Jurkat, Clone E6-1 (cell line): ENCODE data around the gene CORO7.
"Not testable (repeated sequence)": the region's sequence is repeated elsewhere in the genome, so short reads cannot be mapped to it uniquely, and the experiment has no call there.

Experiments used
- DNase-seq: peaks from one replicate; pipeline ENCODE4 v3.0.0-alpha.2; 2011; ENCODE audit warnings: low read depth, low spot score
- H3K4me3 ChIP-seq: 2 replicates; pipeline ENCODE4 v1.5.1; 2011; ENCODE audit warnings: mild to moderate bottlenecking, low read length, control low read depth, moderate library complexity

The CORO7 gene

GRCh38 chr16:4345836-4346781 lies 70.3 kb downstream of the CORO7 start:
- no peak overlapping the region for H3K4me3 ChIP-seq
- no peak for DNase-seq

- DNase-seq, result no peak
These were observed 71.2 kb downstream of the CORO7 start for GRCh38 chr16:4344983-4345835.

GRCh38 chr16:4344300-4344982 lies 72.0 kb downstream of the CORO7 start:
- not testable (repeated sequence) for H3K4me3 ChIP-seq, DNase-seq

More at GRCh38 chr16:4344983-4345835, 71.2 kb downstream of the CORO7 start:
- no peak overlapping the region for H3K4me3 ChIP-seq

- DNase-seq, result no peak
- no peak overlapping the region for H3K4me3 ChIP-seq
These were observed 73.3 kb downstream of the CORO7 start for GRCh38 chr16:4342866-4343744.

GRCh38 chr16:4341250-4341649 lies 75.1 kb downstream of the CORO7 start:
- no peak for DNase-seq
- no peak overlapping the region for H3K4me3 ChIP-seq

- DNase-seq, result no peak
These were observed 76.0 kb downstream of the CORO7 start for GRCh38 chr16:4340443-4340842.

GRCh38 chr16:4339909-4340308 lies 76.5 kb downstream of the CORO7 start:
- H3K4me3 ChIP-seq, result no peak overlapping the region
- DNase-seq, result no peak

More at GRCh38 chr16:4340443-4340842, 76.0 kb downstream of the CORO7 start:
- H3K4me3 ChIP-seq, result no peak overlapping the region

- DNase-seq, result no peak
- H3K4me3 ChIP-seq, result no peak overlapping the region
These were observed 76.9 kb downstream of the CORO7 start for GRCh38 chr16:4339455-4339854.

- H3K4me3 ChIP-seq, result no peak overlapping the region
- DNase-seq, result no peak
These were observed 77.6 kb downstream of the CORO7 start for GRCh38 chr16:4338712-4339299.

- H3K4me3 ChIP-seq, result no peak overlapping the region
- no peak for DNase-seq
These were observed 78.2 kb downstream of the CORO7 start for GRCh38 chr16:4338125-4338582.

GRCh38 chr16:4337540-4338088 lies 78.8 kb downstream of the CORO7 start:
- DNase-seq, result no peak
- no peak overlapping the region for H3K4me3 ChIP-seq

GRCh38 chr16:4336701-4337539 lies 79.5 kb downstream of the CORO7 start:
- H3K4me3 ChIP-seq, result no peak overlapping the region
- no peak for DNase-seq

- no peak for DNase-seq
- H3K4me3 ChIP-seq, result no peak overlapping the region
These were observed 81.5 kb downstream of the CORO7 start for GRCh38 chr16:4334724-4335495.

GRCh38 chr16:4333714-4334113 lies 82.7 kb downstream of the CORO7 start:
- not testable (repeated sequence) for H3K4me3 ChIP-seq, DNase-seq

GRCh38 chr16:4333308-4333638 lies 83.1 kb downstream of the CORO7 start:
- H3K4me3 ChIP-seq, result no peak overlapping the region
- no peak for DNase-seq

GRCh38 chr16:4332623-4333307 lies 83.6 kb downstream of the CORO7 start:
- DNase-seq, result no peak
- no peak overlapping the region for H3K4me3 ChIP-seq
